ENCODE results near the gene CELA2A.

Gene CELA2A

GRCh38 chr1:15413563-15414444 lies 42.7 kb upstream of the CELA2A start:
- Histone ChIP-seq H3K4me1 (ENCODE audit: control insufficient read depth in 1 of 2, insufficient read depth in 2 of 2, low read length in 2 of 2) (peaks cover 61 to 73% of the 10 kb centered on the region in 2 donors), H3K36me3 (ENCODE audit: control insufficient read depth in 1 of 2, insufficient read depth in 2 of 2, low read length in 2 of 2) (peaks cover 0 to 8% of the 10 kb centered on the region in 2 donors), H3K4me3 (ENCODE audit: low read depth in 1 of 2, low read length in 2 of 2) (peak overlapping the region in 1 of 2 donors; percentile 96), H3K27me3 (ENCODE audit: control insufficient read depth in 1 of 2, insufficient read depth in 2 of 2, low read length in 2 of 2) (no peaks in the 10 kb centered on the region), H3K27ac (ENCODE audit: low read depth, low read length) (peak overlapping the region; percentile 30), H3K9ac (ENCODE audit: low read depth in 1 of 2, low read length in 2 of 2) (peak overlapping the region; percentile 90 to 98), H3K9me3 (ENCODE audit: control insufficient read depth in 1 of 2, low read length in 2 of 2) (no peaks in the 10 kb centered on the region)

GRCh38 chr1:15414445-15414983 lies 42.0 kb upstream of the CELA2A start:
- Histone ChIP-seq H3K27ac (ENCODE audit: low read depth, low read length) (no peak overlapping the region), H3K36me3 (ENCODE audit: control insufficient read depth in 1 of 2, insufficient read depth in 2 of 2, low read length in 2 of 2) (peaks cover 0 to 8% of the 10 kb centered on the region in 2 donors), H3K27me3 (ENCODE audit: control insufficient read depth in 1 of 2, insufficient read depth in 2 of 2, low read length in 2 of 2) (no peaks in the 10 kb centered on the region), H3K4me3 (ENCODE audit: low read depth in 1 of 2, low read length in 2 of 2) (no peak overlapping the region), H3K9ac (ENCODE audit: low read depth in 1 of 2, low read length in 2 of 2) (peak overlapping the region in 1 of 2 donors; percentile 35), H3K9me3 (ENCODE audit: control insufficient read depth in 1 of 2, low read length in 2 of 2) (no peaks in the 10 kb centered on the region), H3K4me1 (ENCODE audit: control insufficient read depth in 1 of 2, insufficient read depth in 2 of 2, low read length in 2 of 2) (peaks cover 68 to 76% of the 10 kb centered on the region in 2 donors)

GRCh38 chr1:15417059-15417934 lies 39.2 kb upstream of the CELA2A start:
- Histone ChIP-seq H3K4me1 (ENCODE audit: control insufficient read depth in 1 of 2, insufficient read depth in 2 of 2, low read length in 2 of 2) (peaks cover 84% of the 10 kb centered on the region in 2 donors), H3K27ac (ENCODE audit: low read depth, low read length) (peak overlapping the region; percentile 88), H3K9ac (ENCODE audit: low read depth in 1 of 2, low read length in 2 of 2) (peak overlapping the region; percentile 1 to 60), H3K9me3 (ENCODE audit: control insufficient read depth in 1 of 2, low read length in 2 of 2) (no peaks in the 10 kb centered on the region), H3K36me3 (ENCODE audit: control insufficient read depth in 1 of 2, insufficient read depth in 2 of 2, low read length in 2 of 2) (peaks cover 0 to 12% of the 10 kb centered on the region in 2 donors), H3K4me3 (ENCODE audit: low read depth in 1 of 2, low read length in 2 of 2) (peak overlapping the region; percentile 14 to 39), H3K27me3 (ENCODE audit: control insufficient read depth in 1 of 2, insufficient read depth in 2 of 2, low read length in 2 of 2) (no peaks in the 10 kb centered on the region)

- Histone ChIP-seq H3K27ac (ENCODE audit: low read depth, low read length) (peak overlapping the region; percentile 41), H3K9ac (ENCODE audit: low read depth in 1 of 2, low read length in 2 of 2) (peak overlapping the region; percentile 48 to 69), H3K36me3 (ENCODE audit: control insufficient read depth in 1 of 2, insufficient read depth in 2 of 2, low read length in 2 of 2) (peaks cover 0 to 12% of the 10 kb centered on the region in 2 donors), H3K9me3 (ENCODE audit: control insufficient read depth in 1 of 2, low read length in 2 of 2) (no peaks in the 10 kb centered on the region), H3K4me3 (ENCODE audit: low read depth in 1 of 2, low read length in 2 of 2) (no peak overlapping the region), H3K4me1 (ENCODE audit: control insufficient read depth in 1 of 2, insufficient read depth in 2 of 2, low read length in 2 of 2) (peaks cover 78 to 81% of the 10 kb centered on the region in 2 donors), H3K27me3 (ENCODE audit: control insufficient read depth in 1 of 2, insufficient read depth in 2 of 2, low read length in 2 of 2) (no peaks in the 10 kb centered on the region)
Measured at GRCh38 chr1:15418806-15419515, 37.6 kb upstream of the CELA2A start.

GRCh38 chr1:15420853-15421465 lies 35.6 kb upstream of the CELA2A start:
- Histone ChIP-seq H3K9ac (ENCODE audit: low read depth in 1 of 2, low read length in 2 of 2) (peak overlapping the region; percentile 31 to 33), H3K36me3 (ENCODE audit: control insufficient read depth in 1 of 2, insufficient read depth in 2 of 2, low read length in 2 of 2) (peaks cover 0 to 8% of the 10 kb centered on the region in 2 donors), H3K27me3 (ENCODE audit: control insufficient read depth in 1 of 2, insufficient read depth in 2 of 2, low read length in 2 of 2) (no peaks in the 10 kb centered on the region), H3K4me1 (ENCODE audit: control insufficient read depth in 1 of 2, insufficient read depth in 2 of 2, low read length in 2 of 2) (peaks cover 76 to 77% of the 10 kb centered on the region in 2 donors), H3K27ac (ENCODE audit: low read depth, low read length) (peak overlapping the region; percentile 48), H3K4me3 (ENCODE audit: low read depth in 1 of 2, low read length in 2 of 2) (peak overlapping the region in 1 of 2 donors; percentile 17), H3K9me3 (ENCODE audit: control insufficient read depth in 1 of 2, low read length in 2 of 2) (no peaks in the 10 kb centered on the region)

- Histone ChIP-seq H3K9me3 (ENCODE audit: control insufficient read depth in 1 of 2, low read length in 2 of 2) (no peaks in the 10 kb centered on the region), H3K4me1 (ENCODE audit: control insufficient read depth in 1 of 2, insufficient read depth in 2 of 2, low read length in 2 of 2) (peaks cover 70 to 75% of the 10 kb centered on the region in 2 donors), H3K4me3 (ENCODE audit: low read depth in 1 of 2, low read length in 2 of 2) (no peak overlapping the region), H3K9ac (ENCODE audit: low read depth in 1 of 2, low read length in 2 of 2) (peak overlapping the region; percentile 28 to 83), H3K27me3 (ENCODE audit: control insufficient read depth in 1 of 2, insufficient read depth in 2 of 2, low read length in 2 of 2) (no peaks in the 10 kb centered on the region), H3K27ac (ENCODE audit: low read depth, low read length) (peak overlapping the region; percentile 91), H3K36me3 (ENCODE audit: control insufficient read depth in 1 of 2, insufficient read depth in 2 of 2, low read length in 2 of 2) (peaks cover 0 to 27% of the 10 kb centered on the region in 2 donors)
Measured at GRCh38 chr1:15422871-15423270, 33.7 kb upstream of the CELA2A start.

- Histone ChIP-seq H3K9ac (ENCODE audit: low read depth in 1 of 2, low read length in 2 of 2) (peak overlapping the region; percentile 28 to 83), H3K9me3 (ENCODE audit: control insufficient read depth in 1 of 2, low read length in 2 of 2) (no peaks in the 10 kb centered on the region), H3K4me3 (ENCODE audit: low read depth in 1 of 2, low read length in 2 of 2) (no peak overlapping the region), H3K36me3 (ENCODE audit: control insufficient read depth in 1 of 2, insufficient read depth in 2 of 2, low read length in 2 of 2) (peaks cover 0 to 32% of the 10 kb centered on the region in 2 donors), H3K27ac (ENCODE audit: low read depth, low read length) (peak overlapping the region; percentile 91), H3K27me3 (ENCODE audit: control insufficient read depth in 1 of 2, insufficient read depth in 2 of 2, low read length in 2 of 2) (no peaks in the 10 kb centered on the region), H3K4me1 (ENCODE audit: control insufficient read depth in 1 of 2, insufficient read depth in 2 of 2, low read length in 2 of 2) (peaks cover 68 to 75% of the 10 kb centered on the region in 2 donors)
Measured at GRCh38 chr1:15423355-15424077, 33.0 kb upstream of the CELA2A start.

- Histone ChIP-seq H3K9ac (ENCODE audit: low read depth in 1 of 2, low read length in 2 of 2) (peak overlapping the region; percentile 76 to 83), H3K36me3 (ENCODE audit: control insufficient read depth in 1 of 2, insufficient read depth in 2 of 2, low read length in 2 of 2) (peaks cover 0 to 36% of the 10 kb centered on the region in 2 donors), H3K4me1 (ENCODE audit: control insufficient read depth in 1 of 2, insufficient read depth in 2 of 2, low read length in 2 of 2) (peaks cover 61 to 68% of the 10 kb centered on the region in 2 donors), H3K4me3 (ENCODE audit: low read depth in 1 of 2, low read length in 2 of 2) (no peak overlapping the region), H3K27ac (ENCODE audit: low read depth, low read length) (peak overlapping the region; percentile 91), H3K9me3 (ENCODE audit: control insufficient read depth in 1 of 2, low read length in 2 of 2) (no peaks in the 10 kb centered on the region), H3K27me3 (ENCODE audit: control insufficient read depth in 1 of 2, insufficient read depth in 2 of 2, low read length in 2 of 2) (no peaks in the 10 kb centered on the region)
Measured at GRCh38 chr1:15424146-15424667, 32.3 kb upstream of the CELA2A start.
